K562 (cell line): Measurements from ENCODE around the gene RNASEH2C. TPM values are rescaled to one million over a fixed set of nuclear protein-coding genes. Genes with fewer than 3 reads are reported as not detected.

Source experiments
- CBX3 ChIP-seq, 2 experiments: IDR thresholded peaks; 1 replicate in 1 of 2; 2 replicates in 1 of 2; pipeline ENCODE4 v1.6.1; 2012; ENCODE audit warnings: inconsistent platforms in 2 of 2, low read length in 2 of 2, borderline replicate concordance in 1 of 2, control low read depth in 1 of 2
- CEBPG ChIP-seq, 3 experiments: fragments of 200-800 bp in 1 of 3; sonication (Bioruptor generic) in 1 of 3; sonication (generic) in 1 of 3; formaldehyde crosslinking in 1 of 3; IDR thresholded peaks in 2 of 3; conservative IDR thresholded peaks in 1 of 3; 2 replicates each; pipeline versions ENCODE4 v1.6.1 to v1.8.0; 2016 to 2022; ENCODE audit warnings: missing compliant biosample characterization in 2 of 3, missing genetic modification characterization in 2 of 3, mild to moderate bottlenecking in 1 of 3, missing genetic modification reagents in 1 of 3
- CXXC5 ChIP-seq: fragments of 250-450 bp; sonication (Bioruptor Pico); IDR thresholded peaks from 2 replicates; pipeline ENCODE4 v1.8.0; 2022; ENCODE audit warnings: inconsistent platforms, mild to moderate bottlenecking, moderate library complexity
- EP400 ChIP-seq: fragments of 450-650 bp; IDR thresholded peaks from 2 replicates; pipeline ENCODE4 v1.6.1; 2017; ENCODE audit warnings: antibody characterized with exemption, mild to moderate bottlenecking, moderate library complexity
- ETS2 ChIP-seq: IDR thresholded peaks from 2 replicates; pipeline ENCODE4 v1.6.1; 2016; ENCODE audit warnings: borderline replicate concordance, missing genetic modification characterization, mild to moderate bottlenecking, moderate library complexity, missing compliant biosample characterization; ENCODE audit not compliant: poor library complexity, severe bottlenecking
- MLX ChIP-seq, 2 experiments: fragments of 450-650 bp in 1 of 2; sonication (generic) in 1 of 2; formaldehyde crosslinking; conservative IDR thresholded peaks; 2 replicates each; pipeline versions ENCODE4 v1.4.0 to v1.8.1; 2020 to 2022; ENCODE audit warnings: mild to moderate bottlenecking in 1 of 2, missing genetic modification reagents in 1 of 2
- NCOR1 ChIP-seq: fragments of 450-650 bp; IDR thresholded peaks from 2 replicates; pipeline ENCODE4 v1.6.1; 2016; ENCODE audit warnings: mild to moderate bottlenecking, moderate library complexity
- NKRF ChIP-seq: fragments of 450-650 bp; IDR thresholded peaks from 2 replicates; pipeline ENCODE4 v1.6.1; 2016; ENCODE audit warnings: borderline replicate concordance
- PURB ChIP-seq: sonication (generic); formaldehyde crosslinking; IDR thresholded peaks from 2 replicates; pipeline ENCODE4 v1.9.0; 2021; ENCODE audit warnings: low read depth, mild to moderate bottlenecking, missing genetic modification reagents
- RCOR1 ChIP-seq, 2 experiments: IDR thresholded peaks; 2 replicates each; pipeline ENCODE4 v1.6.1; 2012; ENCODE audit warnings: low read depth in 2 of 2, low read length in 2 of 2, borderline replicate concordance in 1 of 2, improper control_type of control experiment in 1 of 2
- SMARCE1 ChIP-seq: fragments of 450-650 bp; IDR thresholded peaks from 2 replicates; pipeline ENCODE4 v1.7.1; 2016; ENCODE audit warnings: mild to moderate bottlenecking
- STAG1 ChIP-seq: sonication (generic); formaldehyde crosslinking; IDR thresholded peaks from 2 replicates; pipeline ENCODE4 v1.5.0; 2020; ENCODE audit warnings: missing genetic modification reagents, borderline replicate concordance
- THAP12 ChIP-seq: fragments of 250-450 bp; sonication (Bioruptor Pico); IDR thresholded peaks from 2 replicates; pipeline ENCODE4 v1.9.0; 2021; ENCODE audit warnings: mild to moderate bottlenecking, inconsistent platforms
- ZBTB49 ChIP-seq: sonication (generic); formaldehyde crosslinking; IDR thresholded peaks from 2 replicates; pipeline ENCODE4 v1.8.0; 2022; ENCODE audit warnings: missing genetic modification reagents, mild to moderate bottlenecking, borderline replicate concordance
- ZNF431 ChIP-seq: sonication (generic); formaldehyde crosslinking; IDR thresholded peaks from 2 replicates; pipeline ENCODE4 v1.8.0; 2022; ENCODE audit warnings: mild to moderate bottlenecking, missing genetic modification reagents
- ZNF699 ChIP-seq: fragments of 250-450 bp; sonication (Bioruptor Pico); IDR thresholded peaks from 2 replicates; pipeline ENCODE4 v1.8.0; 2021; ENCODE audit warnings: mild to moderate bottlenecking, moderate library complexity; ENCODE audit not compliant: insufficient replicate concordance
- ZNF740 ChIP-seq, 3 experiments: fragments of 200-800 bp in 1 of 3; sonication (Bioruptor generic) in 1 of 3; sonication (generic) in 1 of 3; formaldehyde crosslinking in 1 of 3; IDR thresholded peaks; 2 replicates each; pipeline versions ENCODE4 v1.6.1 to v1.8.0; 2016 to 2022; ENCODE audit warnings: mild to moderate bottlenecking in 2 of 3, missing compliant biosample characterization in 2 of 3, missing genetic modification characterization in 2 of 3, missing genetic modification reagents in 1 of 3
- polyA plus RNA-seq, 8 experiments: library from polyadenylated mRNA; depleted of rRNA in 4 of 8; stranded (reverse) in 5 of 8; unstranded in 3 of 8; fragments of >200 nt; fragmentation: Nextera tagmentation in 2 of 8; fragmentation: Illumina TruSeq in 1 of 8; extraction: Ambion mirVana in 2 of 8; extraction: Trizol in 1 of 8; gene quantifications; 2 replicates each; pipeline versions ENCODE4 v1.2.1 to v1.2.3, GENCODE V29; 2011 to 2014; ENCODE audit warnings: inconsistent platforms in 1 of 8, missing spikeins in 1 of 8
- total RNA-seq, 7 experiments: library from RNA; depleted of rRNA in 6 of 7; stranded (reverse); fragments of >200 nt in 6 of 7; fragmentation: Illumina TruSeq in 2 of 7; extraction: Trizol in 2 of 7; gene quantifications; 2 replicates each; pipeline versions ENCODE4 v1.2.1 to v1.2.3, GENCODE V29; 2011 to 2021; ENCODE audit warnings: low replicate concordance in 1 of 7

RNASEH2C gene
- total and polyA plus RNA-seq, 9 of the 15 experiments (the other 6 are each of a cell fraction or from before 2014, with no cell fraction given), result 5.4 to 78.2 (median 15.6) TPM

- TF ChIP-seq ZNF699 (no peak), ZBTB49 (CRISPR knock-in tag) (no peak), CXXC5 (CRISPR knock-in tag) (no peak), ZNF740 (CRISPR knock-in tag; IDR thresholded peaks at IDR 0.05) (0 out of 2 replicates have a peak, but pooled peaks have one; percentile 32), ZNF740 (tag; IDR thresholded peaks at IDR 0.05) (no peak), NKRF (peak; percentile 65; the same call in 1 of the 2 replicates), CBX3 (IDR thresholded peaks at IDR 0.05; ENCODE audit: borderline replicate concordance in 1 of 2, low read length in 2 of 2) (no peak), THAP12 (CRISPR knock-in tag) (no peak), CEBPG (CRISPR knock-in tag; IDR thresholded peaks at IDR 0.05) (0 out of 2 replicates have a peak, but pooled peaks have one; percentile 24), CEBPG (tag; conservative IDR thresholded peaks at IDR 0.05 in 1 of 2, IDR thresholded peaks at IDR 0.05 in 1 of 2) (no peak), EP400 (no peak), ZNF431 (CRISPR knock-in tag) (0 out of 2 replicates have a peak, but pooled peaks have one; percentile 13), MLX (CRISPR knock-in tag; conservative IDR thresholded peaks at IDR 0.05) (no peak), STAG1 (CRISPR knock-in tag) (0 out of 2 replicates have a peak, but pooled peaks have one; percentile 21), RCOR1 (IDR thresholded peaks at IDR 0.05; ENCODE audit: borderline replicate concordance in 1 of 2, low read depth in 2 of 2, low read length in 2 of 2) (no peak), PURB (CRISPR knock-in tag) (no peak), NCOR1 (no peak), SMARCE1 (no peak), ETS2 (tag) (no peak)
These were observed 757 bp downstream of the RNASEH2C start (continued) for GRCh38 chr11:65719871-65720210.
